CD4-positive, alpha-beta T cell treated with Interleukin-6 for 4 hours (primary cell): ENCODE results near the gene MPO.

Source experiments
- DNase-seq: peaks from one replicate; pipeline ENCODE4 v3.0.0-alpha.2; 2020; ENCODE audit warnings: mixed read lengths

MPO gene

DNA sequence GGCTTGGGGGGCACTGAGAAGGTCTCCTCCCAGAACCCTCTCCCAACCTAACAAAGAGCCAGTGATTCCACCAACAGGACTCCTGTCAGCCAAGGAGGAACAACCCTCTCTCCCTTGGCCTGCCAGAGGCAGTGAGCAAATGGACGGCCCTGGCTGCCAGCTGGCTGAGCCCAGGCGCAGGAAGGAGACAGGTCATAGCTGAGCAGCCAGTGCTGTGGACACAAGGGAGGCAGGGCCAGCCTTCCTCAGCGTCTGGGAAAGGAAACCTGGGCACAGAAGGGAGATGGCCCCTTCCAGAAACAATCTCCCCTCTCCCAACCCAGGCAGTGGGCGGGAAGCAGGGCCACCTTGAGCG lies 2.1 kb downstream of the MPO start:
- DNase-seq: no peak

DNA sequence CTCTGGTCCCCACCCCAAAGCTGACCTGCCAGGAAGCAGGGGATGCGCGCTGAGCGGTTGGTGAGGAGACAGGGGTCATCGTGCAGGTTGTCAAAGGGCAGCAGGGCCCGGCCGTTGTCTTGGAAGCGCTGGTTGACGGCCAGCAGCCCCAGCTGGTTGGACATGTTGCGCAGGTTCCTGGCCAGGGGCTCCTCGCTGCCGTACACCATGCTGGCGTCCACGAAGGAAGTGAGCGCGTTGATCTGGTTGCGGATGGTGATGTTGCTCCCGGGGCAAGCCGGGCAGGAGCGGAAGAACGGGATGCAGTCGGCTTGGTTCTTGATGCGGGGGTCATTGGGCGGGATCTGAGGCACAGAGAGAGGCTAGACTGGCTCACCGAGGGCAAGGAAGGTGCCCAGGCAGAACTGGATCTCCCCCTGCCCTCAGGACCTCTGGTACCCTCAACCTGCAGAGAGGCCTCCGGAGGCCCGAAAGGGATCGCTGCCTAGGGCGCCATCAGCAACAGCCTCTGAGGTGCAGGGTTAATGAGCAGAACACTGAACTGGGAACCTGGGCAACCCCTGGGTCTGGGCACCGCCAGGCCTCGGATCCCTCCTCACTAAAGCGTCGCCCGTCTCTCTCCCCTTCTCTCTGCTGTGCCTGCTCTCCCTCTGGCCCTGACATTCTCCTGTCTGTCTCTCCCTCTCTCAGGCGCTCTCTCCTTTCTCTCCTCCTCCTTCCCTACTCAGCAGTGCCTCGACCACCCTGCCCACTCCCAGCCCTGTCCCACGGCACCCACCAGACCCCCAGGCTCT lies 2.7 kb downstream of the MPO start:
- no peak for DNase-seq

DNA sequence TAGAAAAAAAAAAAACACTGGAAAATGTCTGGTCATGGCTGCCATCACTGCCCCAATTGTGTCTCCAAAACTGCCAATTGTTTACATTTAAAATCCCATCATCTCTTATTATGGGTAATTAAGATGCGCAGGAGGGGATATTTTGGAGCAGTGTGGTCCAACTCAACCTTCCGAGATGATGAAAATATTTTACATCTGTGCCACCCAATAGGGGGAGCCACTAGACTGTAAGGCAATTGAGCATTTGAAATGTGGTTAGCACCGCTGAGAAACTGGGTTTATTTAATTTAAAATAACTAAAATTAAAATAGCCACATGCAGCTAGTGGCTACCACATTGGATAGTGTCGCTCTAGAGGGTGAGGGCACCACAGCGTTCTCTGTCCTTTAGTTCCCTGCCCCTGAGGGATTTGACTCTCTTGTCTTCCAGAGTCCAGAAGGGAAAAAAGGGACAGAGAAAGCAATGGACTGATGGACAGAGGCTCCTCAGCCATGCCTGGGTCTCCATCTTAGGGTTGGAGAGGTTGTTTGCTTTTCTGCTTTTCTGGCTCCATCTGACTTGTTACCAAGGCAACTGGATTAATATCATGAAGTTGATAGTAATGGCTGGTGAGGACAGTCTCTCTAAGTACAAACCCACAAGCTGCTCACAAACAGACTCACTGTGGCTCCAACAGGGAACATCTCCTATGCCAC lies 3.5 kb downstream of the MPO start:
- DNase-seq: peak; percentile 25

DNA sequence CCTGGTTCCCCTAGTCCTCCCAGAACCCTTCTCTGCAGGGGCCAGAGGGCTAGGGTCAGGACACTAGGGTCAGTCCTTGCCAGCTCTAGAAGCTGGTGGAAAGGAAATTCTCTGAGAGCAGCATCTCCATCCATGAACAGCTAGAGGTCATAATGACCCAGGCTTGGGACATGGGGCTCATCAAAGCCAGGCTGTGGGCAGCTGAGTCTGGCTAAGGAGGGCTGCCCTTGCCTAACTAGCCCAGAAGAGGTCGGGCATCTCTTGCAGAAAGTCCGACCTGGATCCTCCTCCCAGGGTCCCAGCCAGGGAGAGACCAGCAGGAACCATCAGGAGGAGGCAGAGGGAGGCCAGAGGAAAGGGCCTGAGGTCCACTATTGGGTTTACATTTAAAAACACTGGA lies 4.3 kb downstream of the MPO start:
- DNase-seq: no peak

GRCh38 chr17:58275417-58275816 lies 5.3 kb downstream of the MPO start:
- no peak for DNase-seq

DNA sequence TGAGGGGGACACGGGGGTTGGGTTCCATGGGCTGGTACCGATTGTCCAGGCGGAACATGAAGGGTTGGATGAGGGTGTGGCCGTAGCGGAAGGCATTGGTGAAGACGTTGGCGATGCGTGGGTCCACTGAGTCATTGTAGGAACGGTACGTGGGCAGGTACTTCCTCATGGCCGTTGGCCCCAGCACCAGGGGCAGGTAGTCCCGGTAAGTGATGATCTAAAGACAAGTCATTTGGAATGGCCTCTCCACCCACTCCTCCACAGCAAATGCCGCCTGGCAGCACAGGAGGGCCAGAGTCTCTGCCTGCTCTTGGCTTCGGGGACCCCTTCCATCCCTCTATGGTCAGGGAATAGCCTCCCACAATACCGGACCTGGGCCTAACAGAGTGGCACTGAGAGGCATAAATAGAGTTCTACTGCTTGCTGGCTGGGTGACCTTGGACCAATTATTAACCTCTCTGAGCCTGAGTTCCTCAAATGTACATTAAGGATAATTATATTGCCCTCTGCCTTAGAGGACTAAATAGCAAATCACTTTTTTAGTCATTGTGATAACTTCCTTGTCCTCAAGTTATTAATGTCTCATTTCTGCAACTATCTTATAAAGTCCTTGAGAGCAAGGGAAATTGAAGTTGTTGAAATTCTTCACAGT lies 7.2 kb downstream of the MPO start:
- no peak for DNase-seq

- DNase-seq: no peak
Observed at GRCh38 chr17:58272367-58273280, 8.1 kb downstream of the MPO start.

DNA sequence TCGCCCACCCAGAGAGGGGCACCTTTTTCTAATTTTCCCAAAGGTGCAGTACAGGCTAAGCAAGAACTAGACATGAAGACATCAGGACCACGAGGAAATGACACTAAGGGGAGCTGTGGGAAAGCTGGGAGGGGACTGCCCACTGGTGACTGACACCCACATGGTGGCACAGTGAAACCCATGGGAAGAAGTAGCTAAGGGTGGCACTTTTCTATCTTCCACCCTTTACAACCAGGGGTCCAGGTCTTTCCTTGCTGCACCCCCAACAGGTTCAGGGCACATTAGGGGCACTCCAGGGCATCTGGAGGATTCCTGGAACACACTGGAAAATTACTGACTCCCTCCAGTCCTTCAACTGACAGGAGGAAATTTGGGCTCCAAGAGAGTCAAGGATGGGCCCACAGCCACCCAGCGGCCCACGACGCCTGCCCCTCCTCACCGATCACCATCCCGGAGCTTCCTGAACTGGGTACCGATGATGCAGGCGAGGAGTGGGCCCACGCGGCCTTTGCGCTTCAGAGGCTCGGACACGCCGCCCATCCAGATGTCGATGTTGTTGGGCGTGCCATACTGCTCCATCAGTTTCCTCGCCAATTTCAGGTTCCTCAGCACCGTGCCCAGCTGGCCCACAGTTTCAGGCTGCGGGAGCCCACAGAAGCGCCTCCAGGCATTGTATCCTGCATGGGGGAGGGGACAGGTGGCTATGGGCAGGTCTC lies 9.4 kb downstream of the MPO start:
- no peak for DNase-seq

GRCh38 chr17:58270476-58271215 lies 10.1 kb downstream of the MPO start:
- no peak for DNase-seq

GRCh38 chr17:58269557-58270291 lies 11.0 kb downstream of the MPO start:
- no peak for DNase-seq

GRCh38 chr17:58268774-58269556 lies 11.8 kb downstream of the MPO start:
- no peak for DNase-seq

GRCh38 chr17:58268326-58268725 lies 12.4 kb downstream of the MPO start:
- DNase-seq: no peak

DNA sequence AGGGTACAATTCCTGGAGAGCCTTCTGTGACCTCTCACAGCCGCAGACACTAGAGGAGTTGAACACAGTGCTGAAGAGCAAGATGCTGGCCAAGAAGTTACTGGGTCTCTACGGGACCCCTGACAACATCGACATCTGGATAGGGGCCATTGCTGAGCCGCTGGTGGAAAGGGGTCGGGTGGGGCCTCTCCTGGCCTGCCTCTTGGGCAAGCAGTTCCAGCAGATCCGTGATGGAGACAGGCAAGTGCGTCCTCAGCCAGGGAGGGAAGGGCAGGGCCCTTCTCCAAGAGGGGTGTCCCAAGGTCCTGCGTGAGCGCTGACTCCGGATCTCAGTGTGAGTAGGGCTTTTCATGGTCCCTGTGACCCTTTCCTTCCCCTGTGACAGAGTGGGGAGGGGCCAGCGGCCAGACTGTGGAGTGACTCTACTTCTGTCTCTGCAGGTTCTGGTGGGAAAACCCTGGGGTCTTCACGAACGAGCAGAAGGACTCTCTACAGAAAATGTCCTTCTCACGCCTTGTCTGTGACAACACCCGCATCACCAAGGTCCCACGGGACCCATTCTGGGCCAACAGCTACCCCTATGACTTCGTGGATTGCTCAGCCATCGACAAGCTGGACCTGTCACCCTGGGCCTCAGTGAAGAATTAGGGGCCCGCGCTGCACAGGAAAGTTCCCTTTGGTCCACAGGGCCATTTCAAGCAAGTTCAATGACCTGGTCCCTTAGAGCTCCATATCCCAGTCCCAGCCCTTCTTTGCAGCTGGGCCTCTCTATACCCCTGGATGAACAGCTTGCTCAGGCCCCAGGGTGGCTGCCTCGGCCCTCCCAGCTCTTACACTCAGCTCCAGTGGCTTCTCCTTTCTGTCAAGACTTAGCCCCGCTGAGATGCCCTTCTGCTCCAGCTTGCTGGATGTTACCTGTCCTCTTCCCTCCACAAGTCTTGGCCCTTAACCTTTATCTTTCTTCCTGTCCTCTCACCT lies 13.1 kb downstream of the MPO start:
- no peak for DNase-seq

DNA sequence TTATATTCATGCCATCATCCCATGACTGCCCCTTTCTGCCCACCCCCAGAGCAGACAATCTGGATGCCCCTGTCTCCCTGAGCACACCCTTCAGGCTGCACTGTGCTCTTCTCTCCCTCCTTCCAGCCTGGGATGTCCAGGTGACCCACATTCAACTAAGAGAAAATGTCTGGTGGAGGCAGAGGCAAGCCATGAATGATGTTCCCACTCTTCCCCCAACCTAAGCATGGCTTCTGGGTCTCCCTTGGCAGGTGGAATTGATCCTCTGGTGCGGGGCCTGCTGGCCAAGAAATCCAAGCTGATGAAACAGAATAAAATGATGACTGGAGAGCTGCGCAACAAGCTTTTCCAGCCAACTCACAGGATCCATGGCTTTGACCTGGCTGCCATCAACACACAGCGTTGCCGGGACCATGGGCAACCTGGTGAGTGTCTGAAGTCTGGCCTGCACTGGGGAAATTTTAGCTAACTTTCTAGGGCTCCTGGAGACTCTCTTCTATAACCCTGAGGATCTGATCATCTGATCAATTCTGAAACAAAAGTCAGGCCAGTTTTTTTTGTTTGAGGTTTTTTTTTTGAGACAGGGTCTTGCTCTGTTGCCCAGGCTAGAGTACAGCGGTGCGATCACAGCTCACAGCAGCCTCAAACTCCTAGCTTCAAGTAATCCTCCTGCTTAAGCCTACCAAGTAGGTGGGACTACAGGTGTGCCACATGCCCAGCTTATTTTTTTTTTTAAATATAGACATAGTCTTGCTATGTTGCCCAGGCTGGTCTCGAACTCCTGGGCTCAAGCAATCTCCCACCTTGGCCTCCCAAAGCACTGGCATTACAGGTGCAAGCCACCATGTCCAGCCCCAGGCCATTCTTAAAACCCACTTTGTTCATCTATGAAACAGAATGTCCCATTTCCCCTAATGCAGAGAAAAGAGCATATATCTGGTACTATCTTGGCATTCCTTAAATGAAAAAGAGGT lies 14.5 kb downstream of the MPO start:
- DNase-seq: no peak

DNA sequence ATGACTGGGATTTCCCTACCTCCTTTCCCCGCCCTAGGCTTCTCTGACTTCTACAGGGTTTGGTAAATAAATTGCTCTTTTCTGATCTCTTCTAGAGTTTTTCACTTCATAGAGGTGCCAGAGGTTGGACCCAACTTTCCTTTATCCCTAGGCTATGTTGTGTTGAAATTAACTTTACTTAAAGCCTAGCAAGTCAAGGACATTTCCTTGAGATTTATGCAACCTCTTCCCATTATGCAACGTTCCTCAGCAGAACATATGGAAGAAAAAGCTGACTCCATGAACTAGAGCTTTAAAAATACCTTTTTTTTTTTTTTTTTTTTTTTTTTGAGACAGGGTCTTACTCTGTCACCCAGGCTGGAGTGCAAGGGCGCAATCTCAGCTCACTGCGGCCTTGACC lies 15.5 kb downstream of the MPO start:
- no peak for DNase-seq

GRCh38 chr17:58264407-58265103 lies 16.2 kb downstream of the MPO start:
- no peak for DNase-seq

DNA sequence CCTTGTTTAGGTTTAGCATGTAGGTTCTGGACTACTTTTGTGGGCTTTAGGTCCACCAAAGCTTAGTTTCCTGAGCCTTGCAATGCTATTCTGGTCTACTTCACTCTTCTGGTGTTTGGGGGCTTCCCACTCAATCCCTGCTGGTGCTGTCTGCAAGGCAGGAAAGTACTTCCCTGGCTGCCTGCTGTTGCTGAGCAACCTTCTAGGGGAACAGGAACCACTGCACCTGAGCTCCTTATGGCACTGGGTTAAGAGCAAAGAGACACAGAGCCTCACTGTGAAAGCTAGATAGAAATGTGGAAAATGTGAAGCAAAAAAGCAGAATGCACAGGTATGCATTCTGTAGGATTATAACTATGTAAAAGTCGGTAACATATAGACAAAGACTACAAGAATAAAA lies 17.0 kb downstream of the MPO start:
- DNase-seq: no peak
